Tongue (tissue), 2 donors: ENCODE measurements around the gene GPBAR1. TPM values are rescaled to one million over a fixed set of nuclear protein-coding genes. Genes with fewer than 3 reads are reported as not detected.

Experiments
- DNase-seq: peaks from one replicate; pipeline ENCODE4 v3.0.0-alpha.2; 2015
- total RNA-seq: library from RNA; depleted of rRNA; stranded (reverse); fragments of >200 nt; gene quantifications from one replicate; pipeline ENCODE4 v1.2.3, GENCODE V29; 2014

Gene GPBAR1
- total RNA-seq, 1 donor from 2014 or later: 0.92 TPM

DNA sequence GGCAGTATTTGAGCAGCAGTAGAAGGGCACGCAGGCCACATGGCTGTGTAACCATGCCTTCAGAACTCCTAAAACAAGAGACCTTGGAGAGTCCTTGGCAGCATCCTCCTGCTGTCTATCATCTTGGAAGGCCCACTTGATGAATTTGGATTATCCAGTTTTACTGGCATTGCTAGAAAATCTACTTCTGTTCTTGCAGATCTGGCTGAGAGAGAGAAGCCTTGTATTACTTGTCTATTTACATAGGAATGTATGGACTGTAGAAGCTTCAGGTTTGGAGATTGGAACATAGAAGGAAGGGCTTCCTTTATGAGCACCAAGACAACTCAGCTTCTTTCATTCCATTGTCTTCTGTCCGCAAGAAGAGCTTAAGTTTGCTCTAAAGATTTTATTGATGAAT is 16.1 kb upstream of the GPBAR1 start:
- no peak for DNase-seq

DNA sequence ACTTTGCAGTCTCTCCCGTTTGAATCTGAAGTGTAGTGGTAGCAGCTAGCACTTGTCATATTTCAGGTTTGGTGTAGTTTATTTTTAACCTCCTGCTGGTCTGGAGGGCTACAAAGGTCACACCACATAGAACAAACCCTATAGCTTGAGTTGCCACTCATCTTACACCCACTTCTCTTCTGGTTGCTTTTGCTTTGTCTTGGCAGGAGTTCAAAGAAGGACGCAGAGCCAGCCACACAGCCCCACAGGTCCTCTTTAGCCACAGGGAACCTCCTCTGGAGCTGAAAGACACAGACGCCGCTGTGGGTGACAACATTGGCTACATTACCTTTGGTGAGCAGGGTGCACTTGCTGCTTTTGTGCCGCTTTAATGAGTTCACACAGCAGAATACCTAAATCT is 15.6 kb upstream of the GPBAR1 start:
- peak; percentile 36 for DNase-seq

DNA sequence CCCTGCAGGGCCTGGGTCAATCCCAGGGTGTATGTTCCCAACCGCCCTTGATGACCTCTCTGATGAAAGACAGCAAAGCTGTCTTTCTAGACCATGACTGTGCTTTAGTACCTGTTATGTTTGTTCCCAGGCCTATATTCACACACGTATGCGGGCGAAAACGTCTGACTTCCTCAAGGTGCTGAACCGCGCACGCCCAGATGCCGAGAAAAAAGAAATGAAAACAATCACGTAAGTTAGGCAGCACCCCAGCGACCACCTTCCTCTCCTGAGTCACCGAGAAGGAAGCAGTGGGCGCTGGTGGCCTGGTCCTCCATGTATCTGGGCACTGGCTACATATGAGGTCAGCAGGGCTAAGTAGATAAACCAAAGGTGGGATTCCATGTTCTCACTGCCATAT is 11.1 kb upstream of the GPBAR1 start:
- DNase-seq: no peak

DNA sequence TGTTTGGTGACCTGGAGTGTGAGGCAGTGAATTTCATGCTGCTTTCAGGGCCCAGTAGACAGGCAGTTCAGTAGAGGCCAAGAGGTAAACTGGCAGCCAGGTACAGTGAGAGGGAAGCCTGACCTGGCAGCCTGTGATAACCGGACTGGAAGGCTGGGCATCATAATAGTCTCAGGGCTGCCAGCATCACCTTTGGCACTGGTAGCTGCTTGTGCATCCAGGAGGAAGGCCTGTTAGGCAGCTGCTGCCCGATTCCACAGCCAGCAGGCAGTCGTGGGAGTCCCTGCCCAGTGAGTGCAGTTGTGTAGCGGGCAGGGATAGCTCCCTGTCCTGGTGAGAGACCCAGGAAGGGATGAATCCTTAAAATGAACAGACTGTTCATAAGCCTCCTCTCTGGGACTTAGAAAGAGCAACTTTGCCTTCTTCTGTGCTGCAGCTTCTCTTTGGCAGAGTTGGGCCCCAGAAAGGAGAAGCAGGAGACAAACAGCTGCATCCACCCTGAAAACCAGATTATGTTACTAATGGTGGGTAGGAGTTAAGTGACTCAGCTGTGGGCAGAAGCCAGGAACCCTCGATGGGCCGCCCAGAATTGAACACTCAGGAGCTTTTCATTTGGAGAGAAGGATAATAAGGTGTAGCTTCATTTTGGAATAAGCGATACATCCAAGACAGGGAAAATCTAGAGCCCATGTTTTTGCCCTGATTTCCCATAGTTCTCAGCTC is 8.1 kb upstream of the GPBAR1 start:
- peak; percentile 80 for DNase-seq

DNA sequence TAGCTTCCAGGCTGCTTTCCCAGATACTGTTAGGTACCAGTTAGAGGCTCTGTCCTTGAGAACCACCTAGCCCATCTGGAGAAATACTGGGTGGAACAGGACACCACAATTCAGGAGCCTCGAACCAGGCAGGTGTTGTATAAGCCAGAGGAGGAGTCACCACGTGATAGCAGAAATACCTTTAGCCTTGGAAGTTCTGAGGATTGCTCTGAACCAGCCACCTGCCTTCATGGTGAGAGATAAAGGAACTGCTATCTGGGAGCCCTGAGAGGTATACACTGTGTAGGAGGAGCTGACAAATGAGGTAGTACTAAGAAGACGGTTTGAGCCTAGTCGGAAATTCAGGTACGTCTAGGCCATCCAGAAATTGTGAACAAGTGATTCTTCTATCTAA is 7.6 kb upstream of the GPBAR1 start:
- DNase-seq: no peak

DNA sequence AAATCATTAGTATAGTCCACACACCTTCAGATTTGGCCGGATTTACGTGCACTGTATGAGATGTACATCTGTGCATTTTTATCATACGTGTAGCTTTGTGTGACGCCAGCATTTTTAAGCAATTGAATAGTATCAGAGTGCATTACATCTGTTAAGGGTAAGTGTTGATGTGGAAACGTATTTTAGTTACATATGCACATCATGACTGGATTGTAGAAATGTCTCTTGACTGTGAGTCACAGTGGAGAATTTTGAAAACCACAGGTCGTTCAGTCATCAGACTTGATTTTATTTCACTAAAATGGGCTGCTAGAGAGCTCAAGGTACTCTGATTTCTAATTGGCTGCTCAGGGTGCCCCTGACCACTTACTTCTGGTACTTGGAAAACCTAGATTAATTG is 5.4 kb upstream of the GPBAR1 start:
- DNase-seq: no peak

DNA sequence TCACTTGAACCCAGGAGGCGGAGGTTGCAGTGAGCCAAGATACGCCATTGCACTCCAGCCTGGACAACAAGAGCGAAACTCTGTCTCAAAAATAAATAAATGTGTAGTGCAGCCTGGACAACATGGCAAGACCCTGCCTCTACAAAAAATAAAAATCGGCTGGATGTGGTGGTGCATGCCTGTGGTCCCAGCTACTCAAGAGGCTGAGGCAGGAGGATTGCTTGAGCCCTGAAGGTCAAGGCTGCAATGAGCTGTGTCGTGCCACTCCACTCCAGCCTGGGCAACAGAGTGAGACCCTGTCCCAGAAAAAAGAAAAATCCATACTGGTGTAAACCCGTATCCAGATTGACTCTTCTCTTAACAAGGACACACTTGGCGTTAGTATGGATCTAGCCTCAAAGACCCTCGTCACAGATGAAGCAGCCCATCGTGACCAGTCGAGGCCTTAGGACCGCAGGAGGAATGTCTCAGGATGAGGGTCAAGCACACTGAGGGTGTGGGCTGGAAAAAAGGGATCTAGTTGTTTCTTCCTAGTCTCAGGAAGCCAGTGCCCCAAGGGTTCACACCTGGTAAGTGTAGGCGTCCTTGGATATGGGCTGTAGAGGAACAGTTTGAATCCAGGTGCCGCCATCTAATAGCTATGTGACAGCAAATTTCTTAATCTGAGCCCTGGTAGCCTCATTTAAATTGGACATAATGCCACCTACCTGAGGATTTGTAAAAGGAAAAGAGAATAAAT is 4.0 kb upstream of the GPBAR1 start:
- no peak for DNase-seq

DNA sequence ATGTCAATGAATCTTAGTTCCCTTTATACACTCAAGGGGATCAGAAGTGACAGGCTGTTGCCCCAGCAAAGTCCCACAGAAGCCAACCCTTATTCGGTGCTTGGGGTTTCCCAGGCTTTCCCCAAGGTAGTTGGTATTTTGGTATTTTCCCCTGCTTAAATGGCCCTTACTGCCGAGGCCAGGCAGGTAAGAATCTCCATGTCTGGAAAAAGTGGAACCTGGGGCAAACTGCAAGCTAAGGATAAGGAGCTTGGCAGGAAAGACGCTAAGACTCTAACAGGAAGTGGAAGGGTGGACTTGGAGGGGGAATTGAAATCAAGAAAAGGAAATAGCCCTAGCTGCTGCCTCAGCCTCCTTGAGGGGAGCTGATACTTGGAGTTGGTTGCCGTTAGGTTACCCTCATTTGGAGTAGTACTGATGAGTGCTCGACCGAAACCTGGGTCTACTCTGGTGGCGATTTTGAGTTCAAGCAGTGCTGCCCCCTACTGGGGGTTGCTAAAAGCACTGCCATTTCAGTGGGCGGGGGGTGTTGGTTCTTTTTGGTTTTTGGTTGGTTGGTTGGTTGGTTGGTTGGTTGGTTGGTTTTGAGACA is 3.3 kb upstream of the GPBAR1 start:
- no peak for DNase-seq

DNA sequence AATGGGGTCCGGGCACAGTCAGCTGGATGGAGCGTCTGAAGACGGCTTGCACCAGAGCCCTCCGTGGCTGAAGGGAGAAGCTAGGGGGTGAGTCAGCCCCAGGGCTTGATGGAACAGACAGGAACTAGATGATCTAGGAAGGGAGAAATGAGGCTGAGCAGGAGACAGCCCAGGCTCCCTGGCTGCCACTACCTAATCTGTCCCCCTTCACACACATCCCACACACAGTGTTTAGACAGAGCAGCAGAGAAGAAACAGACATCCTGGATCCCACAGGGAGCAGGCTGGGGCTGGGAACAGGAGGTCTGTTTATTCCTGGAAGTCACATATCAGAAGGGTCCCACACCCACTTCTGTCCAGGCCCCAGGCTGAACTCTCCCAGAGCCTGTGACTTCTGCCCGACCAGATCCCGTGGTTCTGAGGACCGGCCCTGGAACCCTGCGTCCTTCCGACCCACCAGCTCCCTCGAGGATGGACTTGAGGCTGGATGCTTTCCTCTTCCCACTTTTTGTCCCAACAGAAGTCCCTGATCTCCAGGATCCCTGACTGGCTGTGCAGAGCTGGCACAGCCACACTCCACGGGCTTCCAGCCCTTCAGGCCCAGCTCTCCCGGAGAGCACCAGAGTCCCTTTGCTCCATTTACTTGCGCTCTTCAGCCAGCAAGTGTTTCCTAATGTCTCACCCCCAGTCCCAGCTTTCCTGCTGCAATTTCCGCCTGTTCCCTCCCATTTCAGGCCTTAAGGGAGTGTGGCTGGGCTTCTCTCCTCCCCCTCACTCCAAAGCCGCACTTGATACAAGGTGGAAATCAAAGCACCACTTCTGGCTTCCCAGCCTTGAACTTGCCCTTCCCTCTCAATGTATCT is 1.5 kb upstream of the GPBAR1 start:
- DNase-seq: peak; percentile 81

DNA sequence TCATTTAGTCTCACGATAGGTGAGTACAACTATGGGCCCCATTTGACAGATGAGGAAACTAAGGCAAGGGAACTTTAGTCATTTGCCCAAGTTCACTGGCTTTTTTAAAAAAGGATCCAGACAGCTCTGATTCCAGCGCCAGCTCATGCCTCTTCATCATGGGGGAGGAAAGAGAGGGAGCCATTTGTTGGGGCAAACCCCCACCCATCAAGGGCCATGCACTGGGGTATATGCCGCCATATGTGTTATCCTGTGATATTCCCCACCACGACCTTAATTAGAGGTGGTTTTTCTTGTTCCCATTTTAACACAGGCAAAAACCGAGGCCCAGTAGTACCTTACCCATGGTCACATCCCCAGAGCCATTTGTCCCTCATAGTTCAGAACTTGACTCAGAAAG is 649 bp upstream of the GPBAR1 start:
- DNase-seq: no peak

DNA sequence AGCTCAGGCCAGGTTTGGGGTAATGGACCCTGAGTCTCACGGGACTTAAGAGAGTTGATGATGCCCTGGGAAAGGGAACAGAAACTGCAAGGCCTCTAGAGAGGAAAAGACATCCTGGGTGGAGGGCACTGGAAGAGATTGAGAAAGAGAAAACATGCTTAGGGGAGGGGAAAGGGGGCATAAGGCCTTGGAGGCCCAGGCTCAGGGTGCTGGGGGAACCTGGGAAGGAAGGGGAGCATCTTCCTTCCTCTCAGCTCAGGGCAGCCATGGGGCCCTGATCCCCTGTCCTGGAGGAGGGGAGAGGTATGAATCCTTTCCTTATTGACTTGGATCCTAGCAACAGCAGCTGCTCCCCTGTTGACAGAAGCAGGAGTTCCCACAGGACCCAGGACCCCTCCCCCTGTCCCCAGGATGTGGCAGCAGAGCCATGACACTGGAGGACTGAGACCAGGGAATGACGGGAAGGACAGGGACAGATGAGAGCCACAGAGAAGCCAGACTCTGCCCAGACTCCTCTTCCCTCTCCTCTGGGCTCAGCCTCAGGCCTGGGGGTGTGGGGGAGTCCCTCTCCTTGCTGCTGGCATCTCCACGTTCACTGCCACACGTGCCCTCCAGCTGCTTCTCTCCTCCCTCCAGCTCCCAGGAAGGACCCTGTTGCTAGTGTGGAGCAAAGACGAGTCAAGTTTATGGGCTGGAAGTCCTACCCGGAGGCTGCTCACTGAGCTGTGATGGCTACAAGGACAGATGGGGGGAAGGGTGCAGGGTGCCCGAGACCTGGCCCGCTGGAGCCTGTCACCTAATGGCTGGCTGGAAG is 815 bp downstream of the GPBAR1 start:
- peak; percentile 80 for DNase-seq

DNA sequence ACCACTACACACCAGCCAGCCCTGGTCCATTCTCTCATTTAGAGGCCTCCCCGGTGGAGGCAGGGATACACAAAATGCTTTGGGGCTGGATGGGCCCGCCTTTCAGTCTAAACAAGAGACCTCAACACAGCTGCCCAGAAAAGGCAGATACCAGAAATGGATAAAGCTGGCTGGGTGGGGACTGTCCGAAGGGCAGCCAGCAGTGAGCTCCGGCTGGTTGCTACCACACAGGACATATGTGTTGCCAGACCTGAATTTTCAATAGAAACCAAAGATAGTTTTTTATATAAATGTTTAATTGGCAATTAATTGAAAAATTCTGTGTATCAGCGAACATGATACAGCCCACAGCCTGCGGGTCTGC is 1.4 kb downstream of the GPBAR1 start:
- no peak for DNase-seq

DNA sequence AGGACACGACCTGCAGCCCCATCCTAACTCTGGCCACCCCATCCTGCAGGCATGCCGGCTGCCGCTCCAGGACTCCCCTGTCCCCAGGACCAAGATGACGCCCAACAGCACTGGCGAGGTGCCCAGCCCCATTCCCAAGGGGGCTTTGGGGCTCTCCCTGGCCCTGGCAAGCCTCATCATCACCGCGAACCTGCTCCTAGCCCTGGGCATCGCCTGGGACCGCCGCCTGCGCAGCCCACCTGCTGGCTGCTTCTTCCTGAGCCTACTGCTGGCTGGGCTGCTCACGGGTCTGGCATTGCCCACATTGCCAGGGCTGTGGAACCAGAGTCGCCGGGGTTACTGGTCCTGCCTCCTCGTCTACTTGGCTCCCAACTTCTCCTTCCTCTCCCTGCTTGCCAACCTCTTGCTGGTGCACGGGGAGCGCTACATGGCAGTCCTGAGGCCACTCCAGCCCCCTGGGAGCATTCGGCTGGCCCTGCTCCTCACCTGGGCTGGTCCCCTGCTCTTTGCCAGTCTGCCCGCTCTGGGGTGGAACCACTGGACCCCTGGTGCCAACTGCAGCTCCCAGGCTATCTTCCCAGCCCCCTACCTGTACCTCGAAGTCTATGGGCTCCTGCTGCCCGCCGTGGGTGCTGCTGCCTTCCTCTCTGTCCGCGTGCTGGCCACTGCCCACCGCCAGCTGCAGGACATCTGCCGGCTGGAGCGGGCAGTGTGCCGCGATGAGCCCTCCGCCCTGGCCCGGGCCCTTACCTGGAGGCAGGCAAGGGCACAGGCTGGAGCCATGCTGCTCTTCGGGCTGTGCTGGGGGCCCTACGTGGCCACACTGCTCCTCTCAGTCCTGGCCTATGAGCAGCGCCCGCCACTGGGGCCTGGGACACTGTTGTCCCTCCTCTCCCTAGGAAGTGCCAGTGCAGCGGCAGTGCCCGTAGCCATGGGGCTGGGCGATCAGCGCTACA is 2.1 kb downstream of the GPBAR1 start:
- no peak for DNase-seq

DNA sequence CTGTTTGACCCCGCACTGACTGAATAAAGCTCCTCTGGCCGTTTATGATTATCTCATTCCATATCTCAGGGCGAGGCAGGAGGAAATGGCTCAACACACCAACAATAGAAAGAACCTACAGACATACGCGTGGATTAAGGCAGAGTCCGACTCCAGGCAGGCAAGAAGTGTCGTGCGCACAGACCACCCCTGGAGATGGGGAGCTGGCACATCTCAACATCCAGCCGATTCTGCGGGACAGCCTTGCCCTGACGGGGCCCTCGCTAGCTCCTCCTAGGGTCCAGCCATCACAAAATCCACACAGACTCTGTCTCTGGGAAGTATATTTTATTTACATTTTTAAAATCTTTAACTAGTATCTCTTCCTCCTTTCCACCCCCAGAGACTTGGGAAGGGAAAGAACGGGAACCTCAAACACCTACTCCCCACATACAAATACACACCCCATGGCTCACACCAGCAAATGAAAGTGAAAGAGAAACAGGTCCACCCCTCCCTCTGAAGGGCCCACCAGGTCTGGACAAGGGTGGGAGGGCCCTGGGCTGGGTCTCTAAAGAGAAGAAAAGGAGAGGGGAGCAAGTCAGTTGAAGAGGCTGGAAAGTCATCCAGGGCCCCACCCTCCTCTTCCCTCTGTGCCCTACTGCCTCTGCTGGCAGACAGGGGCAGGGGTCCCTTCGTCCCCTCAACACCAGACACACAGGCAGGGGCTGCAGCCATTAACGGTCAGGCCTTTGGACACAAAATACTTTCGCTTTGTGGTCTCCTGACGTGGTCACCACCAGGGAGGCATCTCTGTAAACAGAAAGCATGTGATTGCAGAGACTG is 3.2 kb downstream of the GPBAR1 start:
- no peak for DNase-seq

DNA sequence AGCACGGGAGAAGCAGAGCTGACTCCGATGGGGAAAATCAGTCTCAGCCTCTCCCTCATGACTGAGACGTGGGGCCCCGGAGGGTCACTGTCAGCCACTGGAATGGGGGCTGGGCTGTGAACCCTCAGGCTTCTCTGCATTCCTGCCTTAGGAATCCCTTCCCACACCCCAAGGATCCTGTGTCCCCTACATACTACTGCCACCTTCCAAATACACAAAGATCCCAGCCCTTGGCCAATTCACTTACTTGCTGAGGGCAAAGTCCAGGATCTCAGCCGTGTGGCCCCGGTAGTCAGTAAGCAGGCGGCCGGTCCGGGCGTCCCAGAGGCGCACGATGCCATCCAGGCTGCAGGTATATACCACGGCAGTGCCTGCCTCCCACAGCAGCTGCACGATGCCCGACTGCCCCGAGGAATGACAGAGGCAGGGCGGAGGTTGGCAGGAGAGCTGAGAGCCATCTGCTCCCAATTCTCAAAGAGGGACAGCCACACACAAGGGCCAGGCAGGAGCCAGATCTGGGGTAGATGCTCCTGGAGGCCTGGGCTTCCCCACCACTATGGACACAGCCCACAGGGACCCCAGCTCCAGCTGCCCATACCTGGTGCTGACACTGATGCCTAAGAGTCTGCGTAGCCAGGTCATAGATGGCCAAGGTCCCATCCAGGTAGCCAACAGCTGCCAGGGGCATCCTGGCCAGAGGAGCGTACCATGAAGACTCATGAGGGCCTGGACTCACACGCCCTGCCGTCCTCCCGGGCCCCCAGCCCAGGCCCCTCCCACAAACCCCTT is 4.2 kb downstream of the GPBAR1 start:
- no peak for DNase-seq

DNA sequence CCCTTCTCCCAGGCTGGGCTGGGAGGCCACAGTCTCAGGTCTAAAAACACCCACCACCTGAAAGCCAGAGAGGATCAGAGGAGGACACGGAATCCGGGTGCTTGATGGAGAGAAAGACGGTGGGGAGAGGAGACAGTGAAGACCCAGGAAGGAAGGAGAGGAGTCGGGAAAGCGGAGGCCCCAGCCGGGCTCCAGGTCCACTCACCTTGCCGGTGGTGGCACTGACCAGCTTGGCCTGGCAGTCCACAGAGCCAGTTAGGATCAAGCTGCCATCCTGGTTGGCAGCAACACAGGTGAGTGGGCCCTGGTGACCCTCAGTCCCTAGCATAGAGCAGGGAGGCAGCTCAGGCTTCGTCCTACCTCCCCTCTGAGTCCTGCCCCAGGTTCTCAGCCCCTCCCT is 4.8 kb downstream of the GPBAR1 start:
- DNase-seq: no peak

DNA sequence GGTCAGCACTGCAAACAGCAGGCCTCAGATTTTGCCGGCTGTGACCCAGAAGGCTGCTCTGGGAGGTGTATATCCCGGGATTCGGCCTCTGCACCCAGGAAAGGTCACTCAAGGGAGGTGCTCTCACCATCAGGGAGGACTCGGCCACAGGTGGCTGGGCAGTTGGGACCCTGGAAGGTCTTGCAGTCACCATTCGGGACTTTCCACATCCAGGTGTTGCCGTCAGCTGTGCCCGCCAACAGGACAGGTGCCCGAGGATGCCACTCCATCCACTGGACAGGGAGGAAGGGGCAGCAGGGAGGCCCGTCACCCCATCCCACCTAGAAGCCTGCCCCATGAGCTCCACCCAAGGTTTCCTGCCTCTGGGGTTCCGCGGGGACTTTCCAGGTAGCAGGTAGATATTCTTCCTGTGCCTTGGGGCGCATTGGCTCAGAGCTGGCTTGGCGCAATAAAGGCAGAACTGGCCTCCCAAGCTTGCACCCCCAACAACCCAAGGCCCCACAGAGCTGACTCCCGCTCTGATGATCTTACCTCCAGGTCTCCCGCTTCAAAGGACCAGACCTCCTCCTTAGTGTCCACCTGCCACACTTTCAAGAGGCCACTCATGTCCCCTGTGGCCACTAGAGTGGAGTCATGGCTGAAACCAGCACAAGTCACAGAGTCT is 5.6 kb downstream of the GPBAR1 start:
- no peak for DNase-seq

DNA sequence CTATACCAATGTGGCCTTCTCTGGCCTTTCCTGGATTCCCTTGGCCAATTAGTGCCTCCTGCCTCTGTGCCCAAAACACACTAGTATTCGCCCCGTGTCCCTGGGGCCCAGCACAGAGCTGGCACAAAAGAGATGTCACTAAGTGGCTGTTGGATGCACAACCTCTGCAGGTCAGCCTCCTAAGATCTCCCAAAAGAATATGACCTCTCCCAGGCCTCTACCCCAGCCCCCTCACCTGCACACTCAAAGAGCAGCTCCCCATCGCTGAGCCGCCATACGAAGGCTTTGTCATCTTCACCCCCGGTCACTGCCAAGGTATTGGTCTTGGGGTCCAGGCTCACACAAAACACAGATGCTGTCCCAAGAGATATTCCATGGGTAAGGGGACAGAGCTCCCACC is 6.4 kb downstream of the GPBAR1 start:
- DNase-seq: no peak
